Pancreas (tissue), 10 donors: ENCODE data around the gene TTLL10. TPM values are rescaled to one million over a fixed set of nuclear protein-coding genes. Genes with fewer than 3 reads are reported as not detected.

Experiments
- ATAC-seq, 4 donors: fragments of 200-7000 bp; cut with Tn5 transposase; one replicate each; pipeline versions ENCODE4 v1.8.0 to v1.9.1; 2020; ENCODE audit warnings: mild to moderate bottlenecking in 4 of 4, moderate library complexity in 4 of 4
- DNase-seq, 6 donors: peaks; one replicate each; pipeline ENCODE4 v3.0.0-alpha.2; 2020
- FAIRE-seq: peaks from 2 replicates; lab custom pipeline; 2012; peaks lifted over from hg19 to GRCh38; lab: Jason Lieb, UNC
- H3K27ac ChIP-seq, 4 donors: fragments of 200-600 bp; sonication (generic); 1 replicate in 3 of 4; 2 replicates in 1 of 4; pipeline versions ENCODE4 v1.5.0 to v1.8.0; 2020
- H3K27me3 ChIP-seq, 4 donors: fragments of 200-600 bp; one replicate each; pipeline ENCODE4 v1.8.0; 2021
- H3K36me3 ChIP-seq, 3 donors: fragments of 200-600 bp; sonication (generic) in 1 of 3; one replicate each; pipeline versions ENCODE4 v1.5.0 to v1.8.0; 2020 to 2021
- H3K4me1 ChIP-seq, 3 donors: fragments of 200-600 bp; one replicate each; pipeline ENCODE4 v1.8.0; 2021
- H3K4me3 ChIP-seq, 4 donors: fragments of 200-600 bp; sonication (generic) in 2 of 4; one replicate each; pipeline versions ENCODE4 v1.5.0 to v1.8.0; 2020 to 2021
- H3K9me3 ChIP-seq, 4 donors: fragments of 200-600 bp; one replicate each; pipeline ENCODE4 v1.8.0; 2021
- CTCF ChIP-seq, 4 donors: fragments of 200-600 bp; sonication (generic) in 3 of 4; IDR thresholded peaks; one replicate each; pipeline versions ENCODE4 v1.5.0 to v1.8.0; 2021; ENCODE audit warnings: antibody characterized with exemption in 4 of 4
- WGBS, 2 donors: extraction: QIAGEN DNeasy Blood & Tissue Kit; methylation state at CpG; one replicate each; pipeline ENCODE4 v1.1.7; 2013; 5-methylcytosine and 5-hydroxymethylcytosine counted together
- intact Hi-C, 3 donors: fragments of 100-400 bp; cut with DNase I; formaldehyde crosslinking; loops; one replicate each; pipeline versions ENCODE4 v1.11.1 to v1.14.2; 2022
- polyA plus RNA-seq, 2 donors: library from polyadenylated mRNA; stranded (reverse); fragments of 200-250 nt; gene quantifications; one replicate each; pipeline ENCODE4 v1.2.3, GENCODE V29; 2013
- total RNA-seq, 6 donors: library from RNA; stranded (reverse); fragmentation: NEBNext Ultra II Directional in 4 of 6; extraction: Animal tissue kit (Norgen Biotek cat#: 25700) in 4 of 6; gene quantifications; one replicate each; pipeline versions ENCODE4 v1.2.1 to v1.2.4, GENCODE V29; 2021 to 2023
- donor health status: healthy with polysubstance abuse.
- donor health status: DM: no; HTN: no; CAD: no; lungs with moderate emphysema.
- donor health status: DM: no; HTN: no; CAD: no.
- donor health status: control.
- donor health status: control.
- donor health status: Bipolar disorder and iron deficiency.
- donor health status: DM: yes; HTN: yes; CAD: no.
- donor health status: DM: no; HTN: no; CAD: no.
- donor health status: DM: no; HTN: no; CAD: no.
- donor health status: DM: yes; HTN: yes; CAD: no.

Gene TTLL10
- total and polyA plus RNA-seq, 8 donors = 0.20 to 1.6 (median 0.41) TPM; not detected in 1

GRCh38 chr1:1161683-1162079, 12.0 kb upstream of the TTLL10 start:
- no peak for TF ChIP-seq CTCF (IDR thresholded peaks at IDR 0.05)
- Histone ChIP-seq H3K36me3 (no peaks in the 10 kb centered on the region), H3K9me3 (no peaks in the 10 kb centered on the region), H3K4me3 (no peak overlapping the region), H3K27ac (peak overlapping the region in 2 of 4 donors; percentile 95 to 96), H3K4me1 (peaks cover 7 to 15% (median 9%) of the 10 kb centered on the region in 3 donors), H3K27me3 (no peaks in the 10 kb centered on the region)
- intact Hi-C loops = no loop called here
- WGBS, 2 donors = 73 to 80% methylated on average over 17 of the region's 17 CpGs
- FAIRE-seq (no peak), ATAC-seq (no peak), DNase-seq (no peak)

- WGBS, 2 donors = 11 to 14% methylated on average over 54 to 73 of the region's 73 CpGs
Measured at GRCh38 chr1:1162597-1163537, 10.8 kb upstream of the TTLL10 start.

GRCh38 chr1:1163538-1164070, 10.1 kb upstream of the TTLL10 start:
- 7 to 15% methylated on average over 33 of the region's 33 CpGs for WGBS, 2 donors
- no peaks in the 10 kb centered on the region for H3K9me3 ChIP-seq
- no peaks in the 10 kb centered on the region for H3K36me3 ChIP-seq
- H3K4me3 ChIP-seq = peak overlapping the region; percentile 43 to 85 (median 58)
- peak in 2 of 4 donors; percentile 6 to 8 for ATAC-seq
- no peak for TF ChIP-seq CTCF (IDR thresholded peaks at IDR 0.05)
- no peaks in the 10 kb centered on the region for H3K27me3 ChIP-seq
- FAIRE-seq = no peak
- intact Hi-C loops = no loop called here
- no peak for DNase-seq
- peak overlapping the region; percentile 89 to 96 (median 96) for H3K27ac ChIP-seq
- peaks cover 6 to 15% (median 10%) of the 10 kb centered on the region in 3 donors for H3K4me1 ChIP-seq

More at GRCh38 chr1:1162597-1163537, 10.8 kb upstream of the TTLL10 start:
- peaks cover 11 to 19% (median 15%) of the 10 kb centered on the region in 3 donors for H3K4me1 ChIP-seq
- FAIRE-seq = no peak
- peak overlapping the region; percentile 89 to 96 (median 96) for H3K27ac ChIP-seq
- H3K4me3 ChIP-seq = peak overlapping the region; percentile 43 to 85 (median 58)
- peak; percentile 70 to 81 (median 78) for ATAC-seq
- intact Hi-C loops = no loop called here
- TF ChIP-seq CTCF (IDR thresholded peaks at IDR 0.05) = no peak
- no peaks in the 10 kb centered on the region for H3K27me3 ChIP-seq
- H3K9me3 ChIP-seq = no peaks in the 10 kb centered on the region
- no peaks in the 10 kb centered on the region for H3K36me3 ChIP-seq
- peak; percentile 89 to 98 (median 94) for DNase-seq

GRCh38 chr1:1164361-1164700, 9.3 kb upstream of the TTLL10 start:
- 10 to 11% methylated on average over 26 of the region's 26 CpGs for WGBS, 2 donors
- no peaks in the 10 kb centered on the region for H3K9me3 ChIP-seq
- no peaks in the 10 kb centered on the region for H3K36me3 ChIP-seq
- H3K27ac ChIP-seq = peak overlapping the region; percentile 89 to 96 (median 96)
- ATAC-seq (no peak), FAIRE-seq (no peak), DNase-seq (no peak)
- H3K4me1 ChIP-seq = peaks cover 5 to 14% (median 6%) of the 10 kb centered on the region in 3 donors
- H3K4me3 ChIP-seq = peak overlapping the region; percentile 43 to 85 (median 58)
- intact Hi-C loops = no loop called here
- no peak for TF ChIP-seq CTCF (IDR thresholded peaks at IDR 0.05)
- H3K27me3 ChIP-seq = no peaks in the 10 kb centered on the region
